Adrenal gland (tissue), 12 donors: ENCODE results near the gene RABGGTA. TPM values are rescaled to one million over a fixed set of nuclear protein-coding genes. Genes with fewer than 3 reads are reported as not detected.
"Not testable (repeated sequence)": the region's sequence is repeated elsewhere in the genome, so short reads cannot be mapped to it uniquely, and the experiment has no call there.

Experiments used
- DNase-seq, 7 donors: peaks; one replicate each; pipeline ENCODE4 v3.0.0-alpha.2; 2019 to 2020
- H3K27ac ChIP-seq, 5 donors: fragments of 200-600 bp; sonication (generic) in 4 of 5; 1 replicate in 3 of 5; 2 replicates in 2 of 5; pipeline versions ENCODE4 v1.5.1 to v1.8.0; 2016 to 2020; ENCODE audit warnings: mild to moderate bottlenecking in 1 of 5
- H3K27me3 ChIP-seq: fragments of 200-600 bp; 2 replicates; pipeline ENCODE4 v1.8.0; 2021
- H3K36me3 ChIP-seq, 2 donors: fragments of 200-600 bp; replicated peaks in 1 of 2; 1 replicate in 1 of 2; 2 replicates in 1 of 2; pipeline versions ENCODE4 v1.5.1 to v1.8.0; 2018 to 2022
- H3K4me1 ChIP-seq, 2 donors: fragments of 200-600 bp; replicated peaks in 1 of 2; 1 replicate in 1 of 2; 2 replicates in 1 of 2; pipeline versions ENCODE4 v1.5.1 to v1.8.0; 2018 to 2021
- H3K4me3 ChIP-seq, 4 donors: fragments of 200-600 bp; sonication (generic) in 3 of 4; one replicate each; pipeline ENCODE4 v1.5.1; 2016 to 2018
- H3K9me3 ChIP-seq, 3 donors: fragments of 200-600 bp; sonication (generic) in 1 of 3; replicated peaks in 1 of 3; 1 replicate in 2 of 3; 2 replicates in 1 of 3; pipeline versions ENCODE4 v1.5.1 to v1.8.0; 2016 to 2021
- CTCF ChIP-seq, 6 experiments: fragments of 450-650 bp in 4 of 6; fragments of 200-600 bp in 2 of 6; sonication (generic) in 1 of 6; IDR thresholded peaks; 1 replicate in 5 of 6; 2 replicates in 1 of 6; pipeline versions ENCODE4 v1.5.1 to v1.8.0; 2016 to 2021; ENCODE audit warnings: antibody characterized with exemption in 6 of 6, mild to moderate bottlenecking in 2 of 6, moderate library complexity in 1 of 6
- POLR2A ChIP-seq, 2 donors: fragments of 450-650 bp; IDR thresholded peaks; one replicate each; pipeline ENCODE4 v1.6.1; 2017; ENCODE audit warnings: antibody characterized with exemption in 2 of 2, mild to moderate bottlenecking in 2 of 2, moderate library complexity in 1 of 2
- WGBS, 4 donors: extraction: QIAGEN DNeasy Blood & Tissue Kit in 2 of 4; methylation state at CpG; one replicate each; pipeline versions ENCODE4 v1.1.5 to v1.1.7; 2013 to 2017; 5-methylcytosine and 5-hydroxymethylcytosine counted together
- intact Hi-C, 2 donors: fragments of 100-400 bp; cut with DNase I; formaldehyde crosslinking; loops; one replicate each; pipeline versions ENCODE4 v1.14.1 to v1.15.0; 2022 to 2023
- polyA plus RNA-seq, 3 donors: library from polyadenylated mRNA; stranded (reverse); fragments of 200-250 nt in 2 of 3; fragments of 350-450 nt in 1 of 3; fragmentation: Illumina TruSeq in 1 of 3; extraction: RNeasy Lipid Tissue Mini Kit (QIAGEN cat#74804) in 1 of 3; gene quantifications; one replicate each; pipeline ENCODE4 v1.2.3, GENCODE V29; 2013 to 2014
- total RNA-seq, 9 donors: library from RNA; depleted of rRNA in 4 of 9; stranded (reverse); fragments of >200 nt in 4 of 9; fragments of 120-200 nt in 1 of 9; fragmentation: NEBNext Ultra II Directional in 1 of 9; extraction: Animal tissue kit (Norgen Biotek cat#: 25700) in 1 of 9; gene quantifications; one replicate each; pipeline versions ENCODE4 v1.1.0 to v1.2.4, GENCODE V29; 2013 to 2023
- donor health status: healthy with polysubstance abuse.
- donor health status: Bipolar disorder and iron deficiency.
- donor health status: DM: yes; HTN: yes; CAD: no.
- donor health status: DM: no; HTN: no; CAD: no.
- donor health status: DM: no; HTN: no; CAD: no.
- donor health status: DM: yes; HTN: yes; CAD: no.

Gene RABGGTA
- total and polyA plus RNA-seq, 12 donors, result 15.7 to 124 (median 32.6) TPM

DNA sequence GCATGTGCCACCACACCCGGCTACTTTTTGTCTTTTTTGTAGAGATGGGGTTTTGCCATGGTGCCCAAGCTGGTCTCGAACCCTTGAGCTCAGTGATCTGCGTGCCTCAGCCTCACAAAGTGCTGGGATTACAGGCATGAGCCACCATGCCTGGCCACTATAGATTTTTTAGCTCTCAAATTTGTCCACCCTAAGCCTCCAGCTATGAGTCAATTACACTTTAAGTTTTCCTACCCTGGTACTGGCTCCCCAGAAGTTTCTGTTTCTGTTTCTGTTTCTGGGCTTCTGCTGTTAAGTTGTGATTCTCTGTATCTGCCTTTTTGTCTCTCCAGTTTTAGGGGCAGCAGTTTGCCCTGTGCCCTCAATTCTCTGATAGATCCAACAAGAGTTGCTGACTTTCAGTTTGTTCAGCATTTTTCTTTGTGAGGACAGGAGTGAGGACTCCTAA is 24.6 kb downstream of the RABGGTA start:
- TF ChIP-seq CTCF (IDR thresholded peaks at IDR 0.05), result no peak
- TF ChIP-seq POLR2A (IDR thresholded peaks at IDR 0.05), result no peak
- Histone ChIP-seq H3K27ac (no peak overlapping the region), H3K9me3 (no peaks in the 10 kb centered on the region), H3K36me3 (no peaks in the 10 kb centered on the region), H3K27me3 (no peaks in the 10 kb centered on the region), H3K4me1 (peaks cover under 1 to 4% of the 10 kb centered on the region in 2 donors), H3K4me3 (no peak overlapping the region)
- intact Hi-C loops, result loop anchor here in 1 of 2 donors (10.0 kb wide), 1 partner anchor 58 kb away; the partner anchor contains the start of gene CIDEB
- WGBS, 4 donors, result 72 to 88% (median 82%) methylated on average over 3 of the region's 3 CpGs
- peak in 2 of 7 donors; percentile 1 to 4 for DNase-seq

- peaks cover 15 to 18% of the 10 kb centered on the region in 2 donors for H3K4me1 ChIP-seq
- H3K27me3 ChIP-seq, H3K9me3 ChIP-seq, H3K36me3 ChIP-seq, H3K4me3 ChIP-seq, H3K27ac ChIP-seq: not testable (repeated sequence)
- intact Hi-C loops, result loop anchor here in 1 of 2 donors (10.0 kb wide), 1 partner anchor 59 kb away; the partner anchor contains the start of gene CIDEB
- DNase-seq, result peak in 1 of 7 donors; percentile 5
- WGBS, 4 donors, result 83 to 87% (median 87%) methylated on average over 11 of the region's 11 CpGs
Measured at GRCh38 chr14:24245350-24245749, 26.0 kb downstream of the RABGGTA start.

GRCh38 chr14:24243336-24243836 is 28.0 kb downstream of the RABGGTA start:
- Histone ChIP-seq H3K36me3 (peaks cover 0 to 27% of the 10 kb centered on the region in 2 donors), H3K9me3 (no peaks in the 10 kb centered on the region), H3K27me3 (no peaks in the 10 kb centered on the region), H3K27ac (peak overlapping the region; percentile 94 to 99 (median 97)), H3K4me3 (peak overlapping the region in 2 of 4 donors; percentile 56 to 78), H3K4me1 (peaks cover 26 to 32% of the 10 kb centered on the region in 2 donors)
- TF ChIP-seq CTCF (IDR thresholded peaks at IDR 0.05), result no peak
- no peak for TF ChIP-seq POLR2A (IDR thresholded peaks at IDR 0.05)
- DNase-seq, result peak in 1 of 7 donors; percentile 44
- 43 to 59% (median 53%) methylated on average over 10 of the region's 10 CpGs for WGBS, 4 donors
- intact Hi-C loops, result loop anchor here (1.0 to 10.0 kb wide), 2 partner anchors 53 to 61 kb away; partner anchors contain the start of gene CIDEB (in 1 of the 2)

DNA sequence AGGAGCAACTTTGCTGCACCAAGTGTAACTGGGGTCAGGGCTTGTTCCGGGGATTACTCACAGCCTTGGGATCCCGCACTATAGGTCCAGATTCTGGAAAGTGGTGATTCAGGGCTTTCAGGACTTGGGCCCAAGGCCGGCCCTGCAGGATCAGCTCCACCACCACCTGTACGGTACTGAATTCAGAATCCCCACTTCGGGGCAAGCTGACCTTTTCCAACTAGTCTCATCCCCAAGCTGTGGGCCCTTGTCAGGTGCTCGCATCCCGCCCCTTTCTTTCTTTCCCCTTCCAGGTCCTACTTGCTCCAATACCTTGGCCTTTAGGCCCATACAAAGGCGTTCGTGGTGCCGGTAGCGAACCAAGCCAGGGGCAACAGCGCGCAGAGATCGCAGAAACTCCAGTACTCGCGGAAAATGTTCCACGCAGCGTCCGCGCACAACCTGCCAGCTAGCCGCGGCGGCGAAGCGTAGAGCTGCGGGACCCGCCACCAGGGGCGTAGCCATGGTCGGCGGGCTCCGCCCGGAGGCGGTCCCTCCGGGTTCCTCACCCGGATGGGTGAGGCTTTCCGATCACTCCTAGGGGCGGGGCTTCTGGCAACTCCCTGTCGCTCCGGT is 29.5 kb downstream of the RABGGTA start:
- 0 to 1% (median 0%) methylated on average over 5 to 39 of the region's 39 CpGs for WGBS, 4 donors
- H3K27ac ChIP-seq, result peak overlapping the region; percentile 94 to 99 (median 97)
- peaks cover 0 to 41% of the 10 kb centered on the region in 2 donors for H3K36me3 ChIP-seq
- peak overlapping the region in 3 of 4 donors; percentile 56 to 93 (median 78) for H3K4me3 ChIP-seq
- DNase-seq, result peak; percentile 93 to 97 (median 95)
- intact Hi-C loops, result loop anchor here in 1 of 2 donors (10.0 kb wide), 1 partner anchor 63 kb away; the partner anchor contains the start of gene CIDEB
- H3K4me1 ChIP-seq, result peaks cover 26 to 32% of the 10 kb centered on the region in 2 donors
- no peaks in the 10 kb centered on the region for H3K9me3 ChIP-seq
- TF ChIP-seq CTCF (IDR thresholded peaks at IDR 0.05) (peak; percentile 57 to 91 (median 75)), POLR2A (IDR thresholded peaks at IDR 0.05) (peak in 1 of 2 donors; percentile 29)
- no peaks in the 10 kb centered on the region for H3K27me3 ChIP-seq
